Measurements from ENCODE around the gene PREB. TPM values are rescaled to one million over a fixed set of nuclear protein-coding genes. Genes with fewer than 3 reads are reported as not detected.

The PREB gene
- total and polyA plus RNA-seq, 2 of the 13 experiments (the other 11 are each of a cell fraction or from before 2014, with no cell fraction given), result 112 to 192 TPM

- peak; percentile 57; the same call in 1 of the 2 replicates for TF ChIP-seq HES4 (CRISPR knock-in tag; IDR thresholded peaks at IDR 0.05; ENCODE audit: borderline replicate concordance)
- TF ChIP-seq JUND (CRISPR knock-in tag; IDR thresholded peaks at IDR 0.05), result no peak
- TF ChIP-seq ZNF367 (CRISPR knock-in tag; IDR thresholded peaks at IDR 0.05; ENCODE audit: borderline replicate concordance), result no peak; the same call in 1 of the 2 replicates
- TF ChIP-seq ZNF3 (CRISPR knock-in tag; IDR thresholded peaks at IDR 0.05), result no peak
- TF ChIP-seq ZGPAT (CRISPR knock-in tag; IDR thresholded peaks at IDR 0.05), result no peak
- no peak for TF ChIP-seq CEBPZ (IDR thresholded peaks at IDR 0.05; ENCODE audit: low read length)
- TF ChIP-seq IKZF4 (CRISPR knock-in tag; IDR thresholded peaks at IDR 0.05; ENCODE audit: borderline replicate concordance, low read depth, not compliant biosample characterization), result peak; percentile 7
- TF ChIP-seq KMT2A (CRISPR knock-in tag; IDR thresholded peaks at IDR 0.05), result peak; percentile 83
- no peak for TF ChIP-seq DPF2 (CRISPR knock-in tag; IDR thresholded peaks at IDR 0.05; ENCODE audit: borderline replicate concordance, low read depth)
- TF ChIP-seq PBX2 (CRISPR knock-in tag; IDR thresholded peaks at IDR 0.05), result no peak
- TF ChIP-seq TSC22D2 (CRISPR knock-in tag; IDR thresholded peaks at IDR 0.05; ENCODE audit: borderline replicate concordance), result no peak
- TF ChIP-seq MED13 (CRISPR knock-in tag; IDR thresholded peaks at IDR 0.05), result peak; percentile 21; the same call in 1 of the 2 replicates
- no peak; the same call in 1 of the 2 replicates for TF ChIP-seq HOXA3 (CRISPR knock-in tag; IDR thresholded peaks at IDR 0.05)
- TF ChIP-seq TFE3 (CRISPR knock-in tag; IDR thresholded peaks at IDR 0.05), result peak; percentile 6; the same call in 1 of the 2 replicates
- no peak for TF ChIP-seq GLMP (CRISPR knock-in tag; IDR thresholded peaks at IDR 0.05; ENCODE audit: borderline replicate concordance)
- peak; percentile 92; the same call in 1 of the 2 replicates for TF ChIP-seq MTERF4 (CRISPR knock-in tag; IDR thresholded peaks at IDR 0.05)
- TF ChIP-seq IRF9 (CRISPR knock-in tag; IDR thresholded peaks at IDR 0.05; ENCODE audit: borderline replicate concordance), result peak; percentile 57; the same call in 1 of the 2 replicates
Observed at GRCh38 chr2:27086724-27087593, 47.5 kb downstream of the PREB start, which contains the start of gene KHK (continued).

Measured in HepG2 (cell line).